Measurements from ENCODE around the gene CRYAA. TPM values are rescaled to one million over a fixed set of nuclear protein-coding genes. Genes with fewer than 3 reads are reported as not detected.

Gene CRYAA
- total and polyA plus RNA-seq, 2 donors (not counting 3 experiments of a cell fraction or from before 2014, with no cell fraction given), result not detected

- H3K9me3 ChIP-seq (replicated peaks; ENCODE audit: control insufficient read depth, insufficient read depth, low read length), result no peaks in the 10 kb centered on the region
- DNase-seq (ENCODE audit: low read depth, low spot score) (no peak), FAIRE-seq (no peak)
- no peaks in the 10 kb centered on the region for H3K79me2 ChIP-seq (ENCODE audit: control insufficient read depth, insufficient read depth, low read length)
- H3K27me3 ChIP-seq (ENCODE audit: control insufficient read depth in 2 of 2, insufficient read depth in 2 of 2, low read length in 2 of 2), result peaks cover 11 to 31% of the 10 kb centered on the region in 2 experiments
- TF ChIP-seq POLR2AphosphoS5 (IDR thresholded peaks at IDR 0.05; ENCODE audit: insufficient read depth, low read depth, low read length) (no peak), GATA2 (IDR thresholded peaks at IDR 0.05; ENCODE audit: insufficient read depth, insufficient read length, low read depth, low read length) (no peak), CTCF (IDR thresholded peaks at IDR 0.05; ENCODE audit: extremely low read depth in 1 of 2, insufficient read depth in 1 of 2, low read depth in 1 of 2, low read length in 2 of 2) (no peak)
- no peak overlapping the region for H3K9ac ChIP-seq (replicated peaks; ENCODE audit: extremely low read depth, insufficient read depth, low read length)
- BruUV-seq (replicated peaks), result no TSS peak
- H3K4me1 ChIP-seq (ENCODE audit: control insufficient read depth, extremely low read depth, insufficient read depth, low read length), result no peaks in the 10 kb centered on the region
- ChIA-PET CTCF (no interaction called here), POLR2A (no interaction called here)
- H3K4me2 ChIP-seq (ENCODE audit: insufficient read depth, low read length), result no peak overlapping the region
- no peak overlapping the region for H3K27ac ChIP-seq (ENCODE audit: insufficient read depth, low read depth, low read length)
- intact Hi-C loops (cut with micrococcal nuclease), result no loop called here
- H3K36me3 ChIP-seq (ENCODE audit: control insufficient read depth in 2 of 2, extremely low read depth in 1 of 2, insufficient read depth in 2 of 2, low read length in 2 of 2), result no peaks in the 10 kb centered on the region
- dilution Hi-C loops (cut with MboI; ENCODE audit: extremely low pct_ligation_motif_present, low sequenced_read_pairs), result no loop called here
- H2AFZ ChIP-seq (ENCODE audit: low read depth, low read length), result no peak overlapping the region
- H3K9me1 ChIP-seq (replicated peaks; ENCODE audit: control insufficient read depth, extremely low read depth, insufficient read depth, low read length), result no peaks in the 10 kb centered on the region
- no peak overlapping the region for H3K4me3 ChIP-seq (replicated peaks in 1 of 3; ENCODE audit: insufficient read depth in 1 of 3, low read depth in 1 of 3, low read length in 3 of 3)
- no peaks in the 10 kb centered on the region for H4K20me1 ChIP-seq (replicated peaks; ENCODE audit: control insufficient read depth, extremely low read depth, insufficient read depth, low read length)
Observed at GRCh38 chr21:43194303-43195120, 25.7 kb downstream of the CRYAA start.

Data from endothelial cell of umbilical vein (primary cell).